Measurements from ENCODE around the gene CLSTN3. TPM values are rescaled to one million over a fixed set of nuclear protein-coding genes. Genes with fewer than 3 reads are reported as not detected.

The CLSTN3 gene
- total and polyA plus RNA-seq, 9 of the 15 experiments (the other 6 are each of a cell fraction or from before 2014, with no cell fraction given) = 0.08 to 23.2 (median 11.0) TPM

GRCh38 chr12:7136071-7136470 lies 5.9 kb downstream of the CLSTN3 start:
- ChIA-PET POLR2A (interaction anchor here (0.7 kb wide), 1 partner anchor 92 kb away, joined by 3 read pairs; no protein-coding TSS in a partner anchor), CTCF (ENCODE audit: low intra/inter-chr PET ratio) (no interaction called here)
- Histone ChIP-seq H3K4me1 (replicated peaks in 1 of 2; ENCODE audit: control insufficient read depth in 2 of 2, insufficient read depth in 2 of 2, low read length in 2 of 2) (peaks cover under 1 to 14% of the 10 kb centered on the region in 2 experiments; a peak in 3 of 5 replicates), H3K9ac (ENCODE audit: insufficient read depth in 1 of 2, low read depth in 2 of 2, low read length in 2 of 2) (no peak overlapping the region), H4K20me1 (replicated peaks; ENCODE audit: control insufficient read depth, insufficient read depth, low read length) (0 out of 2 replicates have a peak, but pooled peaks cover 2% of the 10 kb centered on the region), H3K4me2 (ENCODE audit: insufficient read depth, low read length) (no peak overlapping the region), H3K27ac (ENCODE audit: extremely low read depth, low read depth, low read length) (no peak overlapping the region), H3K79me2 (ENCODE audit: control insufficient read depth, insufficient read depth, low read length) (peaks cover 4% of the 10 kb centered on the region; the same call in 1 of the 3 replicates), H3K9me3 (replicated peaks; ENCODE audit: control insufficient read depth, insufficient read depth, low read depth, low read length) (no peaks in the 10 kb centered on the region), H3K4me3 (no peak overlapping the region), H2AFZ (ENCODE audit: low read depth, low read length) (no peak overlapping the region), H3K27me3 (ENCODE audit: control insufficient read depth in 2 of 2, insufficient read depth in 2 of 2, low read length in 2 of 2) (no peaks in the 10 kb centered on the region), H3K9me1 (ENCODE audit: control insufficient read depth, insufficient read depth, low read length) (no peaks in the 10 kb centered on the region), H3K36me3 (ENCODE audit: control insufficient read depth, insufficient read depth, low read length) (peaks cover 38% of the 10 kb centered on the region; the same call in 2 of the 3 replicates)
- in situ Hi-C loops (cut with MboI) (no loop called here), intact Hi-C loops (cut with micrococcal nuclease) (no loop called here)
- no TSS peak for BruUV-seq (replicated peaks)
- no peak for FAIRE-seq
- 85% methylated on average over 7 of the region's 7 CpGs for WGBS (ENCODE audit: insufficient coverage, low coverage, missing lambda C conversion rate)
- no peak for ATAC-seq
- DNase-seq (ENCODE audit: extremely low read depth in 1 of 4, low spot score in 3 of 4) = no peak
- TF ChIP-seq PHF20 (IDR thresholded peaks at IDR 0.05; ENCODE audit: partially characterized antibody) (no peak), GTF2F1 (IDR thresholded peaks at IDR 0.05; ENCODE audit: low read depth, low read length) (no peak), ZNF197 (CRISPR knock-in tag; IDR thresholded peaks at IDR 0.05; ENCODE audit: low read depth) (no peak), SMAD1 (IDR thresholded peaks at IDR 0.05; ENCODE audit: low read depth, low read length, partially characterized antibody) (no peak), BCL6 (CRISPR knock-in tag; IDR thresholded peaks at IDR 0.05) (no peak), TFAP4 (CRISPR knock-in tag; IDR thresholded peaks at IDR 0.05; ENCODE audit: borderline replicate concordance) (no peak), CHCHD3 (CRISPR knock-in tag; IDR thresholded peaks at IDR 0.05) (no peak), HNRNPH1 (optimal IDR thresholded peaks at IDR 0.05; ENCODE audit: low read depth, low read length) (no peak), CREB1 (IDR thresholded peaks at IDR 0.05) (no peak), CREB1 (CRISPR knock-in tag; IDR thresholded peaks at IDR 0.05) (no peak), BCOR (IDR thresholded peaks at IDR 0.05) (no peak), PHF8 (IDR thresholded peaks at IDR 0.05; ENCODE audit: borderline replicate concordance, low read length) (no peak), ZNF174 (CRISPR knock-in tag; IDR thresholded peaks at IDR 0.05) (no peak), TCFL5 (CRISPR knock-in tag; conservative IDR thresholded peaks at IDR 0.05) (no peak), FOXP4 (CRISPR knock-in tag; IDR thresholded peaks at IDR 0.05; ENCODE audit: borderline replicate concordance) (no peak), HDGF (IDR thresholded peaks at IDR 0.05) (no peak), GTF2A2 (tag; IDR thresholded peaks at IDR 0.05) (no peak), AFF4 (CRISPR knock-in tag; IDR thresholded peaks at IDR 0.05) (no peak), EP300 (IDR thresholded peaks at IDR 0.05; ENCODE audit: low read length) (no peak)

All from K562 (cell line).